22Rv1 (cell line): Measurements from ENCODE around the gene UNC79.

ENCODE experiments used
- H3K27ac ChIP-seq: fragments of 450-650 bp; 2 replicates; pipeline ENCODE4 v1.5.1; 2017
- ZFX ChIP-seq: fragments of 450-650 bp; IDR thresholded peaks from 2 replicates; pipeline ENCODE4 v1.6.1; 2017; ENCODE audit warnings: antibody characterized with exemption, borderline replicate concordance
- TF ChIP-seq, protein P1 (sequence below): fragments of 450-650 bp; IDR thresholded peaks from 2 replicates; pipeline ENCODE4 v1.5.1; 2017; ENCODE audit warnings: mild to moderate bottlenecking

The UNC79 gene

DNA sequence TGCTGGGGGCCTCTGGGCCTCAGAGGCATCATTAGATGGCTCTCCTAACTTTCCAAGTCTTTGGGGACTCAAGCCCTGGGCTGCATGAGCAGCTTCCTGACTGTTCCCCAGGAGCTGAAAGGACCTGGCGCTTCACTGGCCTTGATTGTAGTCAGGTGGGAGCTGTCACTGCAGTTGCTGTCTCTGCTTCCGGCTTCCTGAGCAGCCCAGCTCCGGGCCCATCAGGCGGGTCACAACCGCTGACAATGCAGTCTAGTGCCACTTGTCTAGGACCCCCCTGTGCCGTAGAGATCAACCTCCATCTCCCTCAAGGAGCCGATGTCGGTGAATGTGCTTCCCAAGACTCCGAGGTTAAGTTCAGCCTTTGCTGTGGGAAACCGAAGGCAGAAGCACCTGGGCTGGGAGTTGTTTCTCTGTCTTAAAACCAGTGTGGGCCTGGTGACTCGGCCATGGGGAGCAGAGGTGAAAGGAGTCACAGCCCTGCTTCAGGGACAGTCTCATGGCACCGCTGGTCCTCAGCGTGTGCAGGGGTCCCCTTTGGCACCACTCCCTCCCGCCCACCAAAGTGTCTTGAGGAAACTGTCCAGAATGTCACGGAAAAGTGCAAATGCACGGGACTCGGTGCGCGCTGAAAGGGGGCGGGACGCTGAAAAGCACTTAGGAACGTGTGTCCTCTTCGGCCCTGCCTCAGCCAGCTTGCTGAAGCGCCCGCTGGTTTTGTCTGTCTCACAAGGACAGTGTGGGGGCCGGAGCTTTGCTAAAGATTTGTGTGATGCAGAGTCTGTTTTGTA, 312.7 kb downstream of the UNC79 start:
- no peak overlapping the region for H3K27ac ChIP-seq
- TF ChIP-seq ZFX = no peak
- TF ChIP-seq, protein P1, sequence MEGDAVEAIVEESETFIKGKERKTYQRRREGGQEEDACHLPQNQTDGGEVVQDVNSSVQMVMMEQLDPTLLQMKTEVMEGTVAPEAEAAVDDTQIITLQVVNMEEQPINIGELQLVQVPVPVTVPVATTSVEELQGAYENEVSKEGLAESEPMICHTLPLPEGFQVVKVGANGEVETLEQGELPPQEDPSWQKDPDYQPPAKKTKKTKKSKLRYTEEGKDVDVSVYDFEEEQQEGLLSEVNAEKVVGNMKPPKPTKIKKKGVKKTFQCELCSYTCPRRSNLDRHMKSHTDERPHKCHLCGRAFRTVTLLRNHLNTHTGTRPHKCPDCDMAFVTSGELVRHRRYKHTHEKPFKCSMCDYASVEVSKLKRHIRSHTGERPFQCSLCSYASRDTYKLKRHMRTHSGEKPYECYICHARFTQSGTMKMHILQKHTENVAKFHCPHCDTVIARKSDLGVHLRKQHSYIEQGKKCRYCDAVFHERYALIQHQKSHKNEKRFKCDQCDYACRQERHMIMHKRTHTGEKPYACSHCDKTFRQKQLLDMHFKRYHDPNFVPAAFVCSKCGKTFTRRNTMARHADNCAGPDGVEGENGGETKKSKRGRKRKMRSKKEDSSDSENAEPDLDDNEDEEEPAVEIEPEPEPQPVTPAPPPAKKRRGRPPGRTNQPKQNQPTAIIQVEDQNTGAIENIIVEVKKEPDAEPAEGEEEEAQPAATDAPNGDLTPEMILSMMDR = no peak

DNA sequence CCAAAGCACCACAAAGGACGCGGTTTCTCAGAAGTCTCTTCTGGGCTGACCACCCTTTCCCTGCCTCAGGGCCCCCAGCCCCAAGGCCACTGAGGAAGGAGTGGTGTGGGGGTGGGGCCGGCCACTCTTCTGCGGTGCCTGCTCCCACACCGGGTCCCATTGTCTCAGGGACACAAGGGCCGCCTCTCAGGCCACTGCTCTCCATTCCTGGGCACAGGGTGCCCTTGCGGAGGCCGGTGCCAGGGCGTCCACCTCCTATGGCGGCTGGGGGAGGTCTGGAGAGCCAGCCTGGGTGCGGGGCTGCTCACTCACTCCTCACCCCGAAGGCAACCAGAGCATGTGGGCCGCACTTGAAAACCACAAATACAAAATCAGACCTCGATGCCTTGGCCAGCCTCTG, 313.4 kb downstream of the UNC79 start:
- no peak overlapping the region for H3K27ac ChIP-seq
- no peak for TF ChIP-seq ZFX
- TF ChIP-seq, protein P1 = no peak

DNA sequence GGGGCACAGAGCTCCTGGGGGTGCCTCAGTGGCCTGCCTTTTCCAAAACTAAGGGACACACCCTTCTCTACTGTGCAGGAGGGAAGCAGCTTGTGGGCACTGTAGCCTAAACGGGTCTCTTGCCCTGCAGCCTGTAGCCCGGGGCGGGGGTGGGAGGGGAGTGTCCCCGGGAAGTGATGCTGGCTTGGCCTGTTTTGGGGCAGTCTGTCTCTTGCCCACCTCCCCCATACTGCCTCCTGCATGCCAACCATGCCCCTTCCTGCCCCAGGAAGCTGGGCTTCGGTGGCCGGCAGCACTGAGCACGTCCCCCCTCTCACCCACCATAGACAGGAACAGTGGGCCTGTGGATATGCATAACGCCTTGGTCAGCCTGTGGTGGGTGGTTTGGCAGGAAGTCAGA, 314.1 kb downstream of the UNC79 start:
- no peak overlapping the region for H3K27ac ChIP-seq
- TF ChIP-seq ZFX = no peak
- TF ChIP-seq, protein P1 = no peak

DNA sequence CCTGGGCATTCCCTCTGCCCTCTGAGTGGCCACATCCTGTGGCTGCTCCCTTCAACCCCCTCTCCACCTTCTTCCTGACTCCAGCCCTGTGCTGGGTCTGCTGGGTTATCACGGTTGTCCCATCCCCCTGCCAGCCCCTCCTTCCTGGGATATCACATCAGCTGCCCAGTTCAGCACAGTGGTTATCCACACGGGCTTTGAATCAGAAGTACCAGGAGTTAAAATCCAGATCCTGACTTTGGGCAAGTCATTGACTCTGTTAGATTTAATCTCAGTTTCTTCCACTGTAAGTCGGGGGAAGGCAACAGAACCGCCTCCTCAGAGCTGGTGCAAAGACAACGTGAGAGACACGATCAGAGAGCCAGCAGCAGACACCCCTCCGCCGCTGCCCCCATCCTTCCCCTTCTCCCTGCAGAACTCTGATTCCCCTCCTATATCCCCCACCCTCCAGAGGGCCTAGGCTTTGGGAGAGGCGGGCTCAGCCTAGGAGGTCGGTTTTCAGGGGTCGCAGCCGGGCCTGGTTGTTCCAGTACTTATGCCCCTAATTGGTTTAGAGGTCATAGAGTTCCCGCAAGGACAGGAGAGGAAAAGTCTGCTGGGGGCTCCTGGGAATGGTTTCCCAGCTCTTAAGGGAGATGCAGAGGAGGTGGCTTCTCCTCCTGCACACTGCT, 315.0 kb downstream of the UNC79 start:
- H3K27ac ChIP-seq = no peak overlapping the region
- TF ChIP-seq, protein P1 = no peak
- TF ChIP-seq ZFX = no peak

DNA sequence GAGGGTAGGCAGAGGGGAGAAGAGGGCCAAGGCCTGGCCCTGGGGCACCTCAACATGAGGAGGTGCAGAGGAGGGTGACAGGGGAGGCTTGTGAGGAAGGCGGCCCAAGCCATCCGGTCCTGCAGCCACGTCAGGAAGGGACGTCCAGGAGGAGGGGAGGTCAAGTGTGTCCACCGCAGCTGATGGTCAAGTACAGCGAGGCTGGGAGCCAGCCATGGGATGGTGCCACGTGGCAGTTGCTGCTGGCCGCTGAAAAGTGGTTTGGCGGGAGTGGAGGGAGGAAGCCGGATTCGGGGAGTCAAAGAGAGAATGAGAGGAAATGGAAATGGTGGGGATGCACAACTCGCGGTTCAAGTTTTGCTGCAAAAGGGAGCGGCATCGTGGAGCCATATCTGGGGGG, 316.4 kb downstream of the UNC79 start:
- TF ChIP-seq ZFX = no peak
- TF ChIP-seq, protein P1 = no peak
- H3K27ac ChIP-seq = no peak overlapping the region

DNA sequence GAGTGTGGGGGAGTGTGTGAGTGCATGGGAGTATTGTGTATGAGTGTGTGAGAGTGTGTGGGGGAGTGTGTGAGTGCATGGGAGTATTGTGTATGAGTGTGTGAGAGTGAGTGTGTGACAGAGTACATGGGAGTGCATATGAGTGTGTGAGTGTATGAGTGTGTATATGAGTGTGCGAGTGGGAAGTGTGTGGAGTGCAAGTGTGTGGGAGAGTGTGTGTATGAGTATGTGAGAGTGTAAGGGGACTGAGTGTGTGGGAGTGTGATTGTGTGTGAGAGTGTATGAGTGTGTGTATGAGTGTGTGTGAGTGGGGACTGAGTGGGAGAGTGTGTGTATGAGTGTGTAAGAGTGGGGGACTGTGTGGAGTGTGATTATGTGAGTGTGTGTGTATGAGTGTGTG, 316.8 kb downstream of the UNC79 start:
- H3K27ac ChIP-seq = no peak overlapping the region
- no peak for TF ChIP-seq ZFX
- TF ChIP-seq, protein P1 = no peak
